ENCODE results near the gene SLC16A3. TPM values are rescaled to one million over a fixed set of nuclear protein-coding genes. Genes with fewer than 3 reads are reported as not detected.

Gene SLC16A3
- total RNA-seq, 1 donor from 2014 or later = 21.0 TPM

GRCh38 chr17:82237746-82238471 is 9.1 kb downstream of the SLC16A3 start:
- peaks cover 7% of the 10 kb centered on the region for H3K79me2 ChIP-seq (ENCODE audit: low read depth)
- no peak for DNase-seq (ENCODE audit: low spot score)
- H4K20me1 ChIP-seq (ENCODE audit: low read depth) = peaks cover 94% of the 10 kb centered on the region
- no peak overlapping the region for H3K27ac Mint-ChIP-seq
- H3K4me1 ChIP-seq = peaks cover 16% of the 10 kb centered on the region
- H3K4me3 Mint-ChIP-seq = no peak overlapping the region
- H3K36me3 Mint-ChIP-seq = peaks cover 5% of the 10 kb centered on the region
- H3K27ac ChIP-seq = no peak overlapping the region
- H3K4me3 ChIP-seq = no peak overlapping the region
- H3K4me2 ChIP-seq = no peak overlapping the region
- peaks cover 9% of the 10 kb centered on the region for H3K4me1 Mint-ChIP-seq
- no peak overlapping the region for H3K9ac ChIP-seq
- H3K9me3 Mint-ChIP-seq = no peaks in the 10 kb centered on the region
- no peaks in the 10 kb centered on the region for H3K9me3 ChIP-seq (ENCODE audit: low read depth)
- no peak overlapping the region for H2AFZ ChIP-seq (replicated peaks)
- no peak for TF ChIP-seq EZH2 (IDR thresholded peaks at IDR 0.05)
- no peak for TF ChIP-seq EZH2phosphoT487 (IDR thresholded peaks at IDR 0.05)
- TF ChIP-seq CTCF (IDR thresholded peaks at IDR 0.05) = no peak
- H3K36me3 ChIP-seq = no peaks in the 10 kb centered on the region
- no peaks in the 10 kb centered on the region for H3K27me3 ChIP-seq
- peaks cover 9% of the 10 kb centered on the region for H3K27me3 Mint-ChIP-seq (ENCODE audit: insufficient read depth, low read depth)
- peaks cover 15% of the 10 kb centered on the region for H3F3A ChIP-seq (ENCODE audit: low read depth)

GRCh38 chr17:82238472-82239201 is 9.8 kb downstream of the SLC16A3 start:
- peaks cover 5% of the 10 kb centered on the region for H3K36me3 Mint-ChIP-seq
- peaks cover 9% of the 10 kb centered on the region for H3K4me1 Mint-ChIP-seq
- peaks cover 6% of the 10 kb centered on the region for H3K27me3 Mint-ChIP-seq (ENCODE audit: insufficient read depth, low read depth)
- TF ChIP-seq EZH2 (IDR thresholded peaks at IDR 0.05) (no peak), EZH2phosphoT487 (IDR thresholded peaks at IDR 0.05) (no peak), CTCF (IDR thresholded peaks at IDR 0.05) (no peak)
- no peaks in the 10 kb centered on the region for H3K9me3 ChIP-seq (ENCODE audit: low read depth)
- H3K9me3 Mint-ChIP-seq = no peaks in the 10 kb centered on the region
- no peaks in the 10 kb centered on the region for H3K36me3 ChIP-seq
- no peak overlapping the region for H3K27ac ChIP-seq
- no peak overlapping the region for H3K4me3 ChIP-seq
- peaks cover 15% of the 10 kb centered on the region for H3F3A ChIP-seq (ENCODE audit: low read depth)
- H3K27ac Mint-ChIP-seq = no peak overlapping the region
- no peak overlapping the region for H3K4me3 Mint-ChIP-seq
- no peak overlapping the region for H3K9ac ChIP-seq
- peaks cover 16% of the 10 kb centered on the region for H3K4me1 ChIP-seq
- H3K27me3 ChIP-seq = no peaks in the 10 kb centered on the region
- no peak overlapping the region for H3K4me2 ChIP-seq
- DNase-seq (ENCODE audit: low spot score) = no peak
- no peak overlapping the region for H2AFZ ChIP-seq (replicated peaks)
- peaks cover 94% of the 10 kb centered on the region for H4K20me1 ChIP-seq (ENCODE audit: low read depth)
- peaks cover 13% of the 10 kb centered on the region for H3K79me2 ChIP-seq (ENCODE audit: low read depth)

- no peak overlapping the region for H3K9ac ChIP-seq
- DNase-seq (ENCODE audit: low spot score) = no peak
- H3K79me2 ChIP-seq (ENCODE audit: low read depth) = peaks cover 21% of the 10 kb centered on the region
- H3K9me3 Mint-ChIP-seq = no peaks in the 10 kb centered on the region
- peaks cover 13% of the 10 kb centered on the region for H3K4me1 ChIP-seq
- no peak overlapping the region for H3K4me2 ChIP-seq
- no peak overlapping the region for H3K27ac ChIP-seq
- TF ChIP-seq EZH2 (IDR thresholded peaks at IDR 0.05) = no peak
- TF ChIP-seq EZH2phosphoT487 (IDR thresholded peaks at IDR 0.05) = no peak
- TF ChIP-seq CTCF (IDR thresholded peaks at IDR 0.05) = no peak
- H2AFZ ChIP-seq (replicated peaks) = no peak overlapping the region
- H3K36me3 ChIP-seq = no peaks in the 10 kb centered on the region
- no peak overlapping the region for H3K4me3 Mint-ChIP-seq
- no peak overlapping the region for H3K27ac Mint-ChIP-seq
- H4K20me1 ChIP-seq (ENCODE audit: low read depth) = peaks cover 97% of the 10 kb centered on the region
- H3K27me3 Mint-ChIP-seq (ENCODE audit: insufficient read depth, low read depth) = peaks cover 5% of the 10 kb centered on the region
- H3K4me1 Mint-ChIP-seq = peaks cover 9% of the 10 kb centered on the region
- H3K36me3 Mint-ChIP-seq = peaks cover 10% of the 10 kb centered on the region
- H3K27me3 ChIP-seq = no peaks in the 10 kb centered on the region
- H3K9me3 ChIP-seq (ENCODE audit: low read depth) = no peaks in the 10 kb centered on the region
- H3K4me3 ChIP-seq = no peak overlapping the region
- peaks cover 15% of the 10 kb centered on the region for H3F3A ChIP-seq (ENCODE audit: low read depth)
These were observed 10.6 kb downstream of the SLC16A3 start for GRCh38 chr17:82239401-82239925.

All from neural progenitor cell (in vitro differentiated cells).